H9 (cell line): ENCODE measurements around the gene OSBPL2. TPM values are rescaled to one million over a fixed set of nuclear protein-coding genes. Genes with fewer than 3 reads are reported as not detected.

Source experiments
- DNase-seq: peaks from one replicate; pipeline ENCODE4 v3.0.0-alpha.2; 2017
- H2AFZ ChIP-seq: one replicate; pipeline ENCODE4 v1.6.1; 2013; ENCODE audit warnings: mild to moderate bottlenecking, low read length, control low read depth, moderate library complexity
- H2AK5ac ChIP-seq: 2 replicates; pipeline ENCODE4 v1.6.1; 2013; ENCODE audit warnings: low read length, control low read depth, mixed read lengths; ENCODE audit not compliant: insufficient read length
- H2BK120ac ChIP-seq: one replicate; pipeline ENCODE4 v1.6.1; 2013; ENCODE audit warnings: low read depth, mild to moderate bottlenecking, low read length, control low read depth, inconsistent platforms; ENCODE audit not compliant: poor library complexity, severe bottlenecking
- H2BK12ac ChIP-seq: 2 replicates; pipeline ENCODE4 v1.6.1; 2013; ENCODE audit warnings: low read length, control low read depth, mixed read lengths, low read depth; ENCODE audit not compliant: insufficient read length
- H2BK15ac ChIP-seq: 2 replicates; pipeline ENCODE4 v1.6.1; 2013; ENCODE audit warnings: low read depth, low read length, control low read depth
- H2BK20ac ChIP-seq: one replicate; pipeline ENCODE4 v1.6.1; 2013; ENCODE audit warnings: low read depth, mild to moderate bottlenecking, low read length, control low read depth, inconsistent platforms; ENCODE audit not compliant: poor library complexity, severe bottlenecking
- H2BK5ac ChIP-seq: 2 replicates; pipeline ENCODE4 v1.6.1; 2013; ENCODE audit warnings: low read length, control low read depth, mixed read lengths; ENCODE audit not compliant: insufficient read length
- H3K14ac ChIP-seq: 2 replicates; pipeline ENCODE4 v1.6.1; 2013; ENCODE audit warnings: low read length, control low read depth; ENCODE audit not compliant: insufficient read depth
- H3K18ac ChIP-seq: 2 replicates; pipeline ENCODE4 v1.6.1; 2013; ENCODE audit warnings: low read depth, mild to moderate bottlenecking, mixed read lengths, low read length, control low read depth; ENCODE audit not compliant: insufficient read length
- H3K23ac ChIP-seq: 2 replicates; pipeline ENCODE4 v1.6.1; 2013; ENCODE audit warnings: low read length, control low read depth, mixed read lengths, low read depth; ENCODE audit not compliant: insufficient read length
- H3K23me2 ChIP-seq: 2 replicates; pipeline ENCODE4 v1.6.1; 2013; ENCODE audit warnings: low read depth, mild to moderate bottlenecking, mixed read lengths, low read length, control low read depth; ENCODE audit not compliant: insufficient read length, poor library complexity, severe bottlenecking
- H3K27ac ChIP-seq: 2 replicates; pipeline ENCODE4 v1.5.1; 2013; ENCODE audit warnings: low read length, control low read depth, mixed read lengths, low read depth; ENCODE audit not compliant: insufficient read length
- H3K27me3 ChIP-seq: 2 replicates; pipeline ENCODE4 v1.6.1; 2013; ENCODE audit warnings: low read length, control low read depth, inconsistent platforms; ENCODE audit not compliant: insufficient read depth
- H3K4ac ChIP-seq: 2 replicates; pipeline ENCODE4 v1.6.1; 2013; ENCODE audit warnings: low read depth, mild to moderate bottlenecking, control low read depth, inconsistent platforms, low read length, moderate library complexity
- H3K4me1 ChIP-seq: 2 replicates; pipeline ENCODE4 v1.6.1; 2013; ENCODE audit warnings: low read length, control low read depth, inconsistent platforms; ENCODE audit not compliant: insufficient read depth
- H3K4me2 ChIP-seq: 2 replicates; pipeline ENCODE4 v1.6.1; 2013; ENCODE audit warnings: low read length, control low read depth, mixed read lengths; ENCODE audit not compliant: insufficient read length, insufficient read depth
- H3K56ac ChIP-seq: 2 replicates; pipeline ENCODE4 v1.6.1; 2013; ENCODE audit warnings: low read depth, mild to moderate bottlenecking, mixed read lengths, low read length, control low read depth; ENCODE audit not compliant: insufficient read length
- H3K79me1 ChIP-seq: 2 replicates; pipeline ENCODE4 v1.6.1; 2013; ENCODE audit warnings: low read depth, mild to moderate bottlenecking, moderate library complexity, low read length, control low read depth, inconsistent platforms; ENCODE audit not compliant: insufficient read depth, poor library complexity, severe bottlenecking
- H3K79me2 ChIP-seq: 2 replicates; pipeline ENCODE4 v1.6.1; 2013; ENCODE audit warnings: low read length, control low read depth, inconsistent platforms; ENCODE audit not compliant: insufficient read depth
- H3K9ac ChIP-seq: 2 replicates; pipeline ENCODE4 v1.6.1; 2013; ENCODE audit warnings: low read length, control low read depth, mixed read lengths; ENCODE audit not compliant: insufficient read length; ENCODE audit errors: extremely low read depth
- H3K9me3 ChIP-seq: one replicate; pipeline ENCODE4 v1.6.1; 2013; ENCODE audit warnings: low read depth, low read length, inconsistent platforms; ENCODE audit not compliant: control insufficient read depth
- H3T11ph ChIP-seq: one replicate; pipeline ENCODE4 v1.6.1; 2013; ENCODE audit warnings: mild to moderate bottlenecking, low read length, control low read depth, inconsistent platforms
- H4K20me1 ChIP-seq: one replicate; pipeline ENCODE4 v1.6.1; 2013; ENCODE audit not compliant: control insufficient read depth, insufficient read length, insufficient read depth
- H4K5ac ChIP-seq: 2 replicates; pipeline ENCODE4 v1.6.1; 2013; ENCODE audit warnings: low read depth, mild to moderate bottlenecking, mixed read lengths, low read length, control low read depth; ENCODE audit not compliant: insufficient read length
- H4K8ac ChIP-seq: replicated peaks from 2 replicates; pipeline ENCODE4 v1.6.1; 2013; ENCODE audit warnings: low read length, control low read depth, mixed read lengths, low read depth; ENCODE audit not compliant: insufficient read length
- H4K91ac ChIP-seq: 2 replicates; pipeline ENCODE4 v1.6.1; 2013; ENCODE audit warnings: low read depth, mild to moderate bottlenecking, moderate library complexity, mixed read lengths, low read length, control low read depth; ENCODE audit not compliant: insufficient read length
- H3K27ac Mint-ChIP-seq, 3 experiments: 2 replicates in 2 of 3; 3 replicates in 1 of 3; pipeline ENCODE4 v1.8.0; 2020 to 2021; ENCODE audit warnings: mixed read lengths in 3 of 3, mild to moderate bottlenecking in 1 of 3, moderate library complexity in 1 of 3
- H3K27me3 Mint-ChIP-seq: 2 replicates; pipeline ENCODE4 v1.8.0; 2021; ENCODE audit warnings: low read depth, mild to moderate bottlenecking, moderate library complexity, mixed read lengths
- H3K36me3 Mint-ChIP-seq, 3 experiments: 2 replicates in 2 of 3; 3 replicates in 1 of 3; pipeline ENCODE4 v1.8.0; 2020 to 2021; ENCODE audit warnings: low read depth in 3 of 3, mixed read lengths in 3 of 3; ENCODE audit not compliant: insufficient read depth in 1 of 3
- H3K4me1 Mint-ChIP-seq, 2 experiments: 2 replicates each; pipeline ENCODE4 v1.8.0; 2020; ENCODE audit warnings: mixed read lengths in 2 of 2
- H3K4me3 Mint-ChIP-seq, 2 experiments: 2 replicates in 1 of 2; 3 replicates in 1 of 2; pipeline ENCODE4 v1.8.0; 2020 to 2021; ENCODE audit warnings: mild to moderate bottlenecking in 2 of 2, mixed read lengths in 2 of 2, moderate library complexity in 1 of 2
- H3K9me3 Mint-ChIP-seq, 2 experiments: 2 replicates in 1 of 2; 3 replicates in 1 of 2; pipeline ENCODE4 v1.8.0; 2020; ENCODE audit warnings: mild to moderate bottlenecking in 2 of 2, mixed read lengths in 2 of 2, moderate library complexity in 1 of 2
- WGBS: extraction: QIAGEN DNeasy Blood & Tissue Kit; methylation state at CpG from one replicate; pipeline ENCODE4 v1.1.7; 2013; ENCODE audit warnings: missing lambda C conversion rate, low lambda C conversion rate, mixed read lengths; ENCODE audit not compliant: insufficient read length; ENCODE audit errors: extremely low coverage; 5-methylcytosine and 5-hydroxymethylcytosine counted together
- total RNA-seq: library from RNA; stranded (reverse); gene quantifications from 2 replicates; pipeline ENCODE4 v1.2.1, GENCODE V29; 2021
- TF ChIP-seq, protein P1 (sequence below): fragments of 200-600 bp; sonication (generic); conservative IDR thresholded peaks from 3 replicates; pipeline ENCODE4 v1.8.0; 2021; ENCODE audit warnings: antibody characterized with exemption, mild to moderate bottlenecking

OSBPL2 gene
- total RNA-seq, 1 experiment from 2014 or later, result 47.3 TPM

DNA sequence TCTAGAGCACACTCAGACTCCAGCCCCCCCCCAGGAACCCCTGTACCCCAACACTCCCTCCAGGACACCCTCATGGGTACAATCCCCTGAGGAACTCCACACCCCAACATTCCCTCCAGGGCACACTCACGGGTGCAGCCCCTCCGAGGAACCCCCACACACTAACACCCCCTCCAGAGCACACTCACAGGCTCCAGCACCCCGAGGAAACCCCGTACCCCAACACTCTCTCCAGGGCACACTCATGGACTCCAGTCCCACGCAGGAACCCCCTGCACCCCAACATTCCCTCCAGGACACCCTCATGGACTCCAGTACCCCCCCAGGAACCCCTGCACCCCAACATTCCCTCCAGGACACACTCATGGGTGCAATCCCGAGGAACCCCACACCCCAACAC lies 97.2 kb downstream of the OSBPL2 start:
- Mint-ChIP-seq H3K27me3 (no peaks in the 10 kb centered on the region), H3K27ac (no peak overlapping the region), H3K4me3 (no peak overlapping the region), H3K36me3 (peaks cover 15 to 59% (median 53%) of the 10 kb centered on the region in 3 experiments; a peak in 6 of 7 replicates), H3K9me3 (no peaks in the 10 kb centered on the region), H3K4me1 (no peaks in the 10 kb centered on the region)
- peaks cover 3% of the 10 kb centered on the region for H4K20me1 ChIP-seq
- H2BK120ac ChIP-seq, result no peak overlapping the region
- H3K9me3 ChIP-seq, result no peaks in the 10 kb centered on the region
- no peak overlapping the region for H2BK20ac ChIP-seq
- no peak overlapping the region for H3K9ac ChIP-seq
- H2BK15ac ChIP-seq, result no peak overlapping the region
- no peak overlapping the region for H2BK12ac ChIP-seq
- H3K4me2 ChIP-seq, result no peak overlapping the region
- no peak overlapping the region for H3K27ac ChIP-seq
- no peak overlapping the region for H2BK5ac ChIP-seq
- no peak overlapping the region for H3K4ac ChIP-seq
- H3K27me3 ChIP-seq, result no peaks in the 10 kb centered on the region
- H3K79me1 ChIP-seq, result no peaks in the 10 kb centered on the region
- no peak overlapping the region for H4K8ac ChIP-seq
- TF ChIP-seq, protein P1, sequence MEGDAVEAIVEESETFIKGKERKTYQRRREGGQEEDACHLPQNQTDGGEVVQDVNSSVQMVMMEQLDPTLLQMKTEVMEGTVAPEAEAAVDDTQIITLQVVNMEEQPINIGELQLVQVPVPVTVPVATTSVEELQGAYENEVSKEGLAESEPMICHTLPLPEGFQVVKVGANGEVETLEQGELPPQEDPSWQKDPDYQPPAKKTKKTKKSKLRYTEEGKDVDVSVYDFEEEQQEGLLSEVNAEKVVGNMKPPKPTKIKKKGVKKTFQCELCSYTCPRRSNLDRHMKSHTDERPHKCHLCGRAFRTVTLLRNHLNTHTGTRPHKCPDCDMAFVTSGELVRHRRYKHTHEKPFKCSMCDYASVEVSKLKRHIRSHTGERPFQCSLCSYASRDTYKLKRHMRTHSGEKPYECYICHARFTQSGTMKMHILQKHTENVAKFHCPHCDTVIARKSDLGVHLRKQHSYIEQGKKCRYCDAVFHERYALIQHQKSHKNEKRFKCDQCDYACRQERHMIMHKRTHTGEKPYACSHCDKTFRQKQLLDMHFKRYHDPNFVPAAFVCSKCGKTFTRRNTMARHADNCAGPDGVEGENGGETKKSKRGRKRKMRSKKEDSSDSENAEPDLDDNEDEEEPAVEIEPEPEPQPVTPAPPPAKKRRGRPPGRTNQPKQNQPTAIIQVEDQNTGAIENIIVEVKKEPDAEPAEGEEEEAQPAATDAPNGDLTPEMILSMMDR, result no peak
- no peaks in the 10 kb centered on the region for H3K23me2 ChIP-seq
- no peak overlapping the region for H2AK5ac ChIP-seq
- H3T11ph ChIP-seq, result no peak overlapping the region
- H4K5ac ChIP-seq, result no peak overlapping the region
- H3K18ac ChIP-seq, result no peak overlapping the region
- no peaks in the 10 kb centered on the region for H3K4me1 ChIP-seq
- H4K91ac ChIP-seq, result no peak overlapping the region
- no peak for DNase-seq
- no peak overlapping the region for H3K23ac ChIP-seq
- no peak overlapping the region for H3K56ac ChIP-seq
- WGBS, result no CpG with 5 or more reads among the region's 6 CpGs
- H3K79me2 ChIP-seq, result no peaks in the 10 kb centered on the region
- no peak overlapping the region for H3K14ac ChIP-seq
- H2AFZ ChIP-seq, result no peak overlapping the region
